Spinal cord (tissue), 10 donors: ENCODE measurements around the gene DVL1. TPM values are rescaled to one million over a fixed set of nuclear protein-coding genes. Genes with fewer than 3 reads are reported as not detected.

Experiments used
- DNase-seq, 6 donors: peaks; one replicate each; pipeline versions ENCODE4 v3.0.0 to v3.0.0-alpha.2; 2013 to 2015; ENCODE audit warnings: low spot score in 6 of 6, low read depth in 4 of 6
- H3K27ac ChIP-seq: one replicate; pipeline ENCODE4 v1.5.1; 2013; ENCODE audit warnings: low read depth, low read length, control low read depth
- H3K27me3 ChIP-seq: one replicate; pipeline ENCODE4 v1.6.1; 2013; ENCODE audit warnings: low read length; ENCODE audit not compliant: control insufficient read depth, insufficient read depth
- H3K36me3 ChIP-seq: one replicate; pipeline ENCODE4 v1.6.1; 2013; ENCODE audit warnings: low read length; ENCODE audit not compliant: control insufficient read depth, insufficient read depth
- H3K4me1 ChIP-seq: one replicate; pipeline ENCODE4 v1.6.1; 2013; ENCODE audit warnings: low read length; ENCODE audit not compliant: control insufficient read depth, insufficient read depth
- H3K4me3 ChIP-seq: one replicate; pipeline ENCODE4 v1.5.1; 2013; ENCODE audit warnings: low read depth, low read length, control low read depth
- H3K9me3 ChIP-seq: one replicate; pipeline ENCODE4 v1.6.1; 2013; ENCODE audit warnings: low read length; ENCODE audit not compliant: control insufficient read depth, insufficient read depth
- WGBS: methylation state at CpG from one replicate; pipeline ENCODE4 v1.1.5; 2013; ENCODE audit warnings: missing lambda C conversion rate; ENCODE audit not compliant: insufficient coverage; 5-methylcytosine and 5-hydroxymethylcytosine counted together
- polyA plus RNA-seq, 2 donors: library from polyadenylated mRNA; unstranded; fragments of 120-200 nt; gene quantifications; one replicate each; pipeline ENCODE4 v1.2.1, GENCODE V29; 2013; ENCODE audit not compliant: insufficient read length in 2 of 2
- total RNA-seq, 2 donors: library from RNA; depleted of rRNA in 1 of 2; stranded (reverse); fragments of 120-200 nt in 1 of 2; fragments of >200 nt in 1 of 2; gene quantifications; one replicate each; pipeline versions ENCODE4 v1.2.3 to v1.2.4, GENCODE V29; 2013 to 2014
- donor health status: healthy.

Gene DVL1
- total and polyA plus RNA-seq, 4 donors: 35.7 to 87.1 (median 75.7) TPM

GRCh38 chr1:1307923-1308755 is 41.1 kb downstream of the DVL1 start, which contains the start of the genes ACAP3 and PUSL1:
Gene ACAP3, minus strand, starts transcription at chr1:1307930. Its CDS starts 115 bp downstream, at chr1:1307815.
Gene PUSL1, plus strand, starts transcription at chr1:1308597. Its CDS starts 47 bp downstream, at chr1:1308644.
- peak; percentile 75 to 98 (median 86) for DNase-seq
- Histone ChIP-seq H3K27ac (peak within 1 kb of the TSS; percentile 84), H3K4me3 (peak within 1 kb of the TSS; percentile 72), H3K36me3 (peaks cover 70% of the 10 kb centered on the region), H3K4me1 (peaks cover 57% of the 10 kb centered on the region), H3K9me3 (no peaks in the 10 kb centered on the region), H3K27me3 (no peaks in the 10 kb centered on the region)
- under 1% methylated on average over 119 of the region's 131 CpGs for WGBS

- peak overlapping the region; percentile 67 for H3K27ac ChIP-seq
- no peaks in the 10 kb centered on the region for H3K27me3 ChIP-seq
- H3K36me3 ChIP-seq: peaks cover 70% of the 10 kb centered on the region
- H3K9me3 ChIP-seq: no peaks in the 10 kb centered on the region
- H3K4me3 ChIP-seq: peak overlapping the region; percentile 72
- WGBS: under 1% methylated on average over 83 of the region's 83 CpGs
- peaks cover 63% of the 10 kb centered on the region for H3K4me1 ChIP-seq
- DNase-seq: no peak
Observed at GRCh38 chr1:1307261-1307922, 41.8 kb downstream of the DVL1 start.

GRCh38 chr1:1306661-1307260 is 42.5 kb downstream of the DVL1 start:
- peak overlapping the region; percentile 91 for H3K27ac ChIP-seq
- peaks cover 70% of the 10 kb centered on the region for H3K36me3 ChIP-seq
- H3K4me3 ChIP-seq: peak overlapping the region; percentile 72
- peak in 2 of 6 donors; percentile 28 to 37 for DNase-seq
- no peaks in the 10 kb centered on the region for H3K9me3 ChIP-seq
- WGBS: 21% methylated on average over 27 of the region's 27 CpGs
- peaks cover 69% of the 10 kb centered on the region for H3K4me1 ChIP-seq
- no peaks in the 10 kb centered on the region for H3K27me3 ChIP-seq

- WGBS: 28% methylated on average over 6 of the region's 11 CpGs
- Histone ChIP-seq H3K36me3 (peaks cover 70% of the 10 kb centered on the region), H3K9me3 (no peaks in the 10 kb centered on the region), H3K4me3 (peak overlapping the region; percentile 72), H3K4me1 (peaks cover 71% of the 10 kb centered on the region), H3K27ac (peak overlapping the region; percentile 91), H3K27me3 (no peaks in the 10 kb centered on the region)
- peak in 1 of 6 donors; percentile 29 for DNase-seq
Observed at GRCh38 chr1:1306070-1306660, 43.1 kb downstream of the DVL1 start.

- peak overlapping the region; percentile 72 for H3K4me3 ChIP-seq
- H3K4me1 ChIP-seq: peaks cover 73% of the 10 kb centered on the region
- H3K27me3 ChIP-seq: no peaks in the 10 kb centered on the region
- 33% methylated on average over 25 of the region's 25 CpGs for WGBS
- peak in 1 of 6 donors; percentile 64 for DNase-seq
- no peaks in the 10 kb centered on the region for H3K9me3 ChIP-seq
- peak overlapping the region; percentile 91 for H3K27ac ChIP-seq
- H3K36me3 ChIP-seq: peaks cover 70% of the 10 kb centered on the region
Observed at GRCh38 chr1:1305300-1306069, 43.7 kb downstream of the DVL1 start.

- Histone ChIP-seq H3K27me3 (no peaks in the 10 kb centered on the region), H3K4me3 (peak overlapping the region; percentile 72), H3K36me3 (peaks cover 70% of the 10 kb centered on the region), H3K27ac (peak overlapping the region; percentile 91), H3K4me1 (peaks cover 74% of the 10 kb centered on the region), H3K9me3 (no peaks in the 10 kb centered on the region)
- peak in 5 of 6 donors; percentile 72 to 96 (median 80) for DNase-seq
- 7% methylated on average over 24 of the region's 29 CpGs for WGBS
Observed at GRCh38 chr1:1304331-1305299, 44.6 kb downstream of the DVL1 start.

- Histone ChIP-seq H3K4me1 (peaks cover 76% of the 10 kb centered on the region), H3K27ac (no peak overlapping the region), H3K9me3 (no peaks in the 10 kb centered on the region), H3K27me3 (no peaks in the 10 kb centered on the region), H3K4me3 (no peak overlapping the region), H3K36me3 (peaks cover 73% of the 10 kb centered on the region)
- 66% methylated on average over 11 of the region's 13 CpGs for WGBS
- no peak for DNase-seq
Observed at GRCh38 chr1:1303736-1304135, 45.5 kb downstream of the DVL1 start.

GRCh38 chr1:1302951-1303509 is 46.2 kb downstream of the DVL1 start:
- DNase-seq: no peak
- Histone ChIP-seq H3K27me3 (no peaks in the 10 kb centered on the region), H3K27ac (no peak overlapping the region), H3K9me3 (no peaks in the 10 kb centered on the region), H3K36me3 (peaks cover 79% of the 10 kb centered on the region), H3K4me3 (no peak overlapping the region), H3K4me1 (peaks cover 83% of the 10 kb centered on the region)
- WGBS: 78% methylated on average over 25 of the region's 31 CpGs
